ENCODE measurements around the gene CCND1. TPM values are rescaled to one million over a fixed set of nuclear protein-coding genes. Genes with fewer than 3 reads are reported as not detected.
A peak's percentile ranks its signal among the peaks of the same experiment; 100 is the strongest.

CCND1 gene
- total and polyA plus RNA-seq, 3 experiments from 2014 or later, result 0.18 to 3.8 (median 2.8) TPM

DNA sequence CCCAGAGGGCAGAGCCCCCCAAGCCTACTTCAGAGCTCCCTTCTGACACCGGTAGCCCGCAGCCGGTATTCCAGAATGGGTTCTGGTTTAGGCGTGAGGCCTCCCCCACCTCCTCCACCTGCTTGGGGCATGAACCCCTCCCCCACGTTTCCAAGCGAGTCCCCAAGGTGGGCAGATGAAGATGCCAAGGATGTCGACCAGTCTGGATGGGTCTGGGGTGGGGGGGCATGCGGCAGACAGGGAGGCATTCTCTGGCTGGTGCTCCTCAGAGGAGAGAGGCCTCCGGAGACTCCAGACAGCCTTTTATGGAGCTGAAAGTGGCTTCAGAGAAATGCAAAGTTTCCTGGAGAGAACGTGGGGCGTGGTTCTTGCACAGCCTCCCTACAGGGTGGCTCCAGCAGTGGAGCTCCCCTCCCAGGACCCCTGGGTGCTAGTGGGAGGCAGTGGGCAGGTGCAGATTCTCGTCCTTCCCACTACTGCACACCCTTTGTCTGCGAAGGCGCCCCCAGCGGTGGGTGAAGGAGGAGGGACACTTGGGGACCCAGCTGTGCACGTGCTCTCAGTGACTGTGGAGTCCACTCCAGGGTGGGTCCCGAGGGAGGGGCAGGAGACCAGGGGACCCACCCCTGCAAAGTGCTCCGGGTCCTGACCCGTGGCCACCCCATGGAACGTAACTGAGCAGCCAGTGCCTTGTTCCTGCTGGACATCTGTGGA lies 4.2 kb downstream of the CCND1 start:
- Histone ChIP-seq H3K36me3 (ENCODE audit: insufficient read depth, low read length) (no peaks in the 10 kb centered on the region), H3K27me3 (ENCODE audit: insufficient read depth, low read length, poor library complexity, severe bottlenecking) (peaks cover 5% of the 10 kb centered on the region), H3K4me3 (ENCODE audit: low read length) (no peak overlapping the region), H3K9me3 (ENCODE audit: low read length) (no peaks in the 10 kb centered on the region), H3K27ac (ENCODE audit: low read depth, low read length) (no peak overlapping the region), H3K4me1 (ENCODE audit: insufficient read depth, low read length) (peaks cover 14% of the 10 kb centered on the region)
- Mint-ChIP-seq H3K27ac (no peak overlapping the region), H3K4me1 (peaks cover 13 to 17% (median 16%) of the 10 kb centered on the region in 3 donors), H3K9me3 (no peaks in the 10 kb centered on the region), H3K27me3 (peaks cover 12 to 13% of the 10 kb centered on the region in 2 donors), H3K36me3 (no peaks in the 10 kb centered on the region), H3K4me3 (peak overlapping the region in 1 of 7 donors; percentile 74)
- DNase-seq, result peak in 1 of 5 donors; percentile 46
- POLR2A ChIA-PET, result interaction anchor here (0.5 kb wide), 1 partner anchor 30 kb away, joined by 3 read pairs; the partner anchor contains the start of gene LTO1
- CTCF ChIA-PET, result interaction anchor here (1.0 to 3.1 kb wide), 5 partner anchors 25 to 544 kb away, joined by 3 to 28 read pairs (median 10); no protein-coding TSS in a partner anchor

DNA sequence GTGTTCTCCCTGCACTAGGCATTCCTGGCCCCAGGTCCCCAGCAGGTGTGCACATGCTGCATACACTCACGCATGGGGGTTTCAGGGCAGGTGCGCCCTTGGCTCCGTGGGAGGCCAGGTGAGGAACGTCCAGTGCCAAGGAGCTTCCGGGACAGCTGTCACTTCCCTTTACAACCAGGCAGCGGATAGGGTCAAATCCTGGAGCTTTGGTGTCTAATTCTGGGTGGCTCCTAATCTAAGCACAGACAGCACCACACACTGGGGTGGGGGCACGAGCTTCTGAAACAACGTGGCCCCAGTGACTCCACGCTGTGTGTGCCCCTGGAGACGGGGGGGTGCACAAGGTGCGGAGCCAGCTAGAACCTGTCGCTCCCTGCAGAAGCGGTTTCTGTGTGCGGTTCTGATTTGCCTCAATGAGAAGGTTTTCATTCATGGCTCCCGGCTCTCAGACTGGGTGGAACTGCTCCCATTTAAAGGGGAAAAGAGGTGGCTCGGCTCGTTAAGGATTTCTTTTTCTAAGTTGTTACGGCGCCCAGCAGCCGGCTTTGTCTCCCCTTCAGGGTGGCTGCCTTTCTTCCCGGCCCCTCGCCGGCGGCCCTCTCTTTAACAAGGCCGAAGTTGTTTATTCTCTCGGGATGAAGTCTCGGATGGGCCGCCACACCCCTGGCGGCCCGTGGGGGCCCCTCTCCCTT lies 5.0 kb downstream of the CCND1 start:
- Mint-ChIP-seq H3K27ac (no peak overlapping the region), H3K9me3 (no peaks in the 10 kb centered on the region), H3K4me3 (peak overlapping the region in 1 of 7 donors; percentile 74), H3K4me1 (peaks cover 5 to 9% (median 9%) of the 10 kb centered on the region in 3 donors), H3K27me3 (peaks cover 5 to 6% of the 10 kb centered on the region in 2 donors), H3K36me3 (no peaks in the 10 kb centered on the region)
- ChIA-PET CTCF (interaction anchor here (1.2 to 2.3 kb wide), 2 partner anchors 25 to 353 kb away, joined by 3 to 10 read pairs; no protein-coding TSS in a partner anchor), POLR2A (no interaction called here)
- peak in 1 of 5 donors; percentile 32 for DNase-seq
- Histone ChIP-seq H3K4me3 (ENCODE audit: low read length) (no peak overlapping the region), H3K27me3 (ENCODE audit: insufficient read depth, low read length, poor library complexity, severe bottlenecking) (no peaks in the 10 kb centered on the region), H3K9me3 (ENCODE audit: low read length) (no peaks in the 10 kb centered on the region), H3K4me1 (ENCODE audit: insufficient read depth, low read length) (peaks cover 7% of the 10 kb centered on the region), H3K36me3 (ENCODE audit: insufficient read depth, low read length) (no peaks in the 10 kb centered on the region), H3K27ac (ENCODE audit: low read depth, low read length) (no peak overlapping the region)

DNA sequence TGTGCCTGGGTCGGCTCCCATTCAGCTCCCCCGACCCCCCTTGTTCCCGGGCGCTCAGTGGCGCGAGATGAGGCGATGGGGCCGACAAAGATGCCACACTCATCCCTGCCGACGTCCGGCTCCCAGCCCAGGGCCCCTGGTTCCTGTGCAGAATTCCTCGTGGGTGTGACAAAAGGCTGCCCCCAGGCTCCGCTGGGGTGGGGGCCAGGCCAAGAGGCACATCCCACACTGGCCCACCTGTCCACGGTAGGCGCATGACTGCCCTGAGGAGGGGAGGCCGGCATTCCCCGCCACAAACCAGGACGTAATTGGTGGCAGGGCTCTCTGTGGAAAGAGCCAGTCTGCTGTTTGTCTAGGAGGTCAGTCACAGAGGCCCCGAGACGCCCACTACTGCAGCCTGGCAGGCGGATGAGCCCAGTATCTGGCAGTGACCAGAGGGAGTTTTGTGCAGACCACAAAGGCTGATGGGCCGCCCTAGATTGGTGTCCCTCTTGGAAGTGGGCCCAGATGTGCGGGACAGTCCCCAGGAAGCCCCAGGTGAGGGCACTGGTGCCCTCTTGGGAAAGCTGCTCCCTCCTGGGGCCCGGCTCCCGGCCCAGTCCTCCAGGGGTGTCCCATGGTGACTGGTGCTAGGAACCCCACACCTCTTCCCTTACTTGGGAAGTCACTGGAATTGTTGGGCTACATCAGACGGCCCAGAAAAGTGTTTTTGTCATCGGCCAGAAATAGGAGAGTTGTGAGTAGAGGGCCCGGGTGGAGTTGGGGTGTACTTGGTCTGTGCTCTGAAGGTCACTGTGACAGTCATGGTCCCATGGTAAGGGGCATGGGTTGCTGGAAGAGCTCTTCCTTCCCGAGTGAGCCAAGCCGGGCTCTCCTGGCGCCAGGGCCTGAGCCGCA lies 5.8 kb downstream of the CCND1 start:
- Mint-ChIP-seq H3K27ac (no peak overlapping the region), H3K36me3 (peaks cover 0 to 4% (median 0%) of the 10 kb centered on the region in 3 donors), H3K27me3 (peaks cover 0 to 2% of the 10 kb centered on the region in 2 donors), H3K4me3 (peak overlapping the region in 1 of 7 donors; percentile 20), H3K9me3 (no peaks in the 10 kb centered on the region), H3K4me1 (peaks cover 0 to 4% (median 3%) of the 10 kb centered on the region in 3 donors)
- Histone ChIP-seq H3K4me3 (ENCODE audit: low read length) (no peak overlapping the region), H3K27ac (ENCODE audit: low read depth, low read length) (no peak overlapping the region), H3K36me3 (ENCODE audit: insufficient read depth, low read length) (no peaks in the 10 kb centered on the region), H3K27me3 (ENCODE audit: insufficient read depth, low read length, poor library complexity, severe bottlenecking) (no peaks in the 10 kb centered on the region), H3K9me3 (ENCODE audit: low read length) (no peaks in the 10 kb centered on the region), H3K4me1 (ENCODE audit: insufficient read depth, low read length) (no peaks in the 10 kb centered on the region)
- peak in 1 of 5 donors; percentile 41 for DNase-seq
- POLR2A ChIA-PET, result no interaction called here
- CTCF ChIA-PET, result interaction anchor here (1.2 kb wide), 1 partner anchor 24 kb away, joined by 3 read pairs; no protein-coding TSS in a partner anchor

DNA sequence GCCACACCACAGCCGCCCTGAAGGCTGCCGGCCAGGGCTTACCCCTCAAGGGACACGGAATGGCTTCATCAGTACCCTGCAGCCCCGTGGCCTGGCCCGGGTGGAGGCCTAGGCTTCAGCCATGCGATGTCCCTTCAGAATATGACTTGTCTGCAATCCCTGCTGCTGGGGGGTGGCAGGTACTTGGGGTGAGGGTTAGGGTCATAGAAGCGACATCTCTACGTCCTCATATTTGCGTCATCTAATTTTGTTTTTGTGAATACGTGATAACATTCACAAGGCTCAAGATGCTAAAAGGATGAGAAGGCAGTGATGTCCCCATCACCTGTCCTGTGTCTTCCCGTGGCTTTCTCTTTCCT lies 6.4 kb downstream of the CCND1 start:
- H3K4me1 ChIP-seq (ENCODE audit: insufficient read depth, low read length), result no peaks in the 10 kb centered on the region
- no peak overlapping the region for H3K27ac ChIP-seq (ENCODE audit: low read depth, low read length)
- peak overlapping the region in 1 of 7 donors; percentile 20 for H3K4me3 Mint-ChIP-seq
- peaks cover 0 to 2% of the 10 kb centered on the region in 2 donors for H3K27me3 Mint-ChIP-seq
- peaks cover 0 to 7% (median 0%) of the 10 kb centered on the region in 3 donors for H3K36me3 Mint-ChIP-seq
- ChIA-PET POLR2A (no interaction called here), CTCF (no interaction called here)
- peak in 1 of 5 donors; percentile 36 for DNase-seq
- no peaks in the 10 kb centered on the region for H3K9me3 Mint-ChIP-seq
- no peaks in the 10 kb centered on the region for H3K36me3 ChIP-seq (ENCODE audit: insufficient read depth, low read length)
- no peaks in the 10 kb centered on the region for H3K9me3 ChIP-seq (ENCODE audit: low read length)
- peaks cover 0 to 4% (median 3%) of the 10 kb centered on the region in 3 donors for H3K4me1 Mint-ChIP-seq
- H3K27ac Mint-ChIP-seq, result no peak overlapping the region
- no peaks in the 10 kb centered on the region for H3K27me3 ChIP-seq (ENCODE audit: insufficient read depth, low read length, poor library complexity, severe bottlenecking)
- no peak overlapping the region for H3K4me3 ChIP-seq (ENCODE audit: low read length)

GRCh38 chr11:69647761-69648497 lies 7.0 kb downstream of the CCND1 start:
- H3K27me3 Mint-ChIP-seq, result peaks cover 0 to 2% of the 10 kb centered on the region in 2 donors
- CTCF ChIA-PET, result no interaction called here
- no peaks in the 10 kb centered on the region for H3K27me3 ChIP-seq (ENCODE audit: insufficient read depth, low read length, poor library complexity, severe bottlenecking)
- peaks cover 0 to 7% (median 0%) of the 10 kb centered on the region in 3 donors for H3K36me3 Mint-ChIP-seq
- H3K27ac ChIP-seq (ENCODE audit: low read depth, low read length), result no peak overlapping the region
- no peak overlapping the region for H3K4me3 Mint-ChIP-seq
- H3K9me3 ChIP-seq (ENCODE audit: low read length), result no peaks in the 10 kb centered on the region
- H3K4me1 Mint-ChIP-seq, result peaks cover 0 to 4% (median 3%) of the 10 kb centered on the region in 3 donors
- H3K36me3 ChIP-seq (ENCODE audit: insufficient read depth, low read length), result no peaks in the 10 kb centered on the region
- H3K4me3 ChIP-seq (ENCODE audit: low read length), result no peak overlapping the region
- no peaks in the 10 kb centered on the region for H3K4me1 ChIP-seq (ENCODE audit: insufficient read depth, low read length)
- DNase-seq, result peak in 1 of 5 donors; percentile 41
- H3K27ac Mint-ChIP-seq, result no peak overlapping the region
- POLR2A ChIA-PET, result no interaction called here
- no peaks in the 10 kb centered on the region for H3K9me3 Mint-ChIP-seq

- Histone ChIP-seq H3K27me3 (ENCODE audit: insufficient read depth, low read length, poor library complexity, severe bottlenecking) (no peaks in the 10 kb centered on the region), H3K27ac (ENCODE audit: low read depth, low read length) (no peak overlapping the region), H3K9me3 (ENCODE audit: low read length) (no peaks in the 10 kb centered on the region), H3K36me3 (ENCODE audit: insufficient read depth, low read length) (no peaks in the 10 kb centered on the region), H3K4me1 (ENCODE audit: insufficient read depth, low read length) (no peaks in the 10 kb centered on the region), H3K4me3 (ENCODE audit: low read length) (no peak overlapping the region)
- POLR2A ChIA-PET, result no interaction called here
- peak in 1 of 5 donors; percentile 41 for DNase-seq
- Mint-ChIP-seq H3K4me1 (peaks cover 0 to 2% (median 0%) of the 10 kb centered on the region in 3 donors), H3K36me3 (peaks cover 0 to 8% (median 0%) of the 10 kb centered on the region in 3 donors), H3K27me3 (no peaks in the 10 kb centered on the region), H3K27ac (no peak overlapping the region), H3K4me3 (no peak overlapping the region), H3K9me3 (no peaks in the 10 kb centered on the region)
- CTCF ChIA-PET, result interaction anchor here (1.0 kb wide), 1 partner anchor 22 kb away, joined by 3 read pairs; no protein-coding TSS in a partner anchor
Measured at GRCh38 chr11:69648679-69649575, 8.0 kb downstream of the CCND1 start.

DNA sequence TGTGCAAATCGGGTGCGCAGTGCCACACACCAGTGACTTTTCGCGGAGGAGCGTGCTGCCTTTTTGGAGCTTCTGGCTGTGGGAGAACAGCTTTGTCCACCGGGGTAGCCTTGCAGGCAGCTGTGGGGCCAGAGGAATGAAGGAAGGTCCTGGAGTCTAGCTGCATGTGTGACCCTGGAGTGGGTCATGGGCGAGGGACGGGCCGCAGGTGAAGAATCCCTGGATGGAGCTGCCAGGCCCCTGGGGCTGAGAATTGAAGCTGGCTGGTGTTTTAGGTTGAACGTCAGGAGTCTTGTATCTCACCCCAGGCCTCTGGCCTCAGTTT lies 8.6 kb downstream of the CCND1 start:
- Mint-ChIP-seq H3K4me1 (no peaks in the 10 kb centered on the region), H3K4me3 (no peak overlapping the region), H3K27ac (no peak overlapping the region), H3K36me3 (peaks cover 0 to 8% (median 0%) of the 10 kb centered on the region in 3 donors), H3K9me3 (no peaks in the 10 kb centered on the region), H3K27me3 (no peaks in the 10 kb centered on the region)
- ChIA-PET CTCF (interaction anchor here (1.0 kb wide), 1 partner anchor 21 kb away, joined by 3 read pairs; no protein-coding TSS in a partner anchor), POLR2A (no interaction called here)
- no peak overlapping the region for H3K4me3 ChIP-seq (ENCODE audit: low read length)
- H3K4me1 ChIP-seq (ENCODE audit: insufficient read depth, low read length), result no peaks in the 10 kb centered on the region
- H3K27ac ChIP-seq (ENCODE audit: low read depth, low read length), result no peak overlapping the region
- no peaks in the 10 kb centered on the region for H3K36me3 ChIP-seq (ENCODE audit: insufficient read depth, low read length)
- H3K27me3 ChIP-seq (ENCODE audit: insufficient read depth, low read length, poor library complexity, severe bottlenecking), result no peaks in the 10 kb centered on the region
- no peaks in the 10 kb centered on the region for H3K9me3 ChIP-seq (ENCODE audit: low read length)
- DNase-seq, result peak in 1 of 5 donors; percentile 22
